ACC112 (cell line): Measurements from ENCODE around the gene NKX2-4.
"Not testable (repeated sequence)": the region's sequence is repeated elsewhere in the genome, so short reads cannot be mapped to it uniquely, and the experiment has no call there.

Source experiments
- H2AFZ ChIP-seq: fragments of 200-600 bp; sonication (generic); one replicate; pipeline ENCODE4 v1.6.0; 2017; ENCODE audit warnings: antibody characterized with exemption, low read length; ENCODE audit not compliant: unreplicated experiment
- H3K27ac ChIP-seq: fragments of 200-600 bp; sonication (generic); 2 replicates; pipeline ENCODE4 v1.5.1; 2014; ENCODE audit warnings: low read depth, mild to moderate bottlenecking, antibody characterized with exemption, low read length, moderate library complexity
- H3K27me3 ChIP-seq: fragments of 200-600 bp; sonication (generic); 2 replicates; pipeline ENCODE4 v1.6.1; 2014; ENCODE audit warnings: mild to moderate bottlenecking, antibody characterized with exemption, low read length, moderate library complexity, mixed read lengths; ENCODE audit not compliant: insufficient read depth
- H3K36me3 ChIP-seq: fragments of 200-600 bp; sonication (generic); 2 replicates; pipeline ENCODE4 v1.6.1; 2016; ENCODE audit warnings: mild to moderate bottlenecking, antibody characterized with exemption, low read length, moderate library complexity, mixed read lengths; ENCODE audit not compliant: insufficient read depth
- H3K4me1 ChIP-seq: fragments of 200-600 bp; sonication (generic); one replicate; pipeline ENCODE4 v1.6.1; 2016; ENCODE audit warnings: low read length, mixed read lengths; ENCODE audit not compliant: insufficient read depth, unreplicated experiment, control insufficient read depth
- H3K4me3 ChIP-seq: fragments of 200-600 bp; sonication (generic); 2 replicates; pipeline ENCODE4 v1.5.1; 2014; ENCODE audit warnings: mild to moderate bottlenecking, low read depth, low read length
- H3K79me2 ChIP-seq: fragments of 200-600 bp; sonication (generic); one replicate; pipeline ENCODE4 v1.6.0; 2016; ENCODE audit warnings: low read length; ENCODE audit not compliant: control insufficient read depth, unreplicated experiment, insufficient read depth

The NKX2-4 gene

GRCh38 chr20:21397341-21398108, at the start of gene NKX2-4:
Gene NKX2-4 (minus strand): TSS chr20:21397526. CDS start chr20:21397399, 127 bp downstream.
- H2AFZ ChIP-seq: no peak within 1 kb of the TSS
- no peak within 1 kb of the TSS for H3K27ac ChIP-seq
- H3K79me2 ChIP-seq: no peaks in the 10 kb centered on the region
- peaks cover 98% of the 10 kb centered on the region for H3K27me3 ChIP-seq
- no peaks in the 10 kb centered on the region for H3K4me1 ChIP-seq
- H3K36me3 ChIP-seq: no peaks in the 10 kb centered on the region
- peak within 1 kb of the TSS; percentile 9; the same call in 1 of the 2 replicates for H3K4me3 ChIP-seq

- no peak overlapping the region for H3K27ac ChIP-seq
- H3K36me3 ChIP-seq: no peaks in the 10 kb centered on the region
- H3K4me3 ChIP-seq: no peak overlapping the region
- no peaks in the 10 kb centered on the region for H3K79me2 ChIP-seq
- no peak overlapping the region for H2AFZ ChIP-seq
- H3K4me1 ChIP-seq: peaks cover 27% of the 10 kb centered on the region
- no peaks in the 10 kb centered on the region for H3K27me3 ChIP-seq
Observed at GRCh38 chr20:21437816-21438215, 40.5 kb upstream of the NKX2-4 start.

GRCh38 chr20:21437248-21437647, 39.9 kb upstream of the NKX2-4 start:
- no peak overlapping the region for H3K4me3 ChIP-seq
- H3K79me2 ChIP-seq: no peaks in the 10 kb centered on the region
- H3K36me3 ChIP-seq: no peaks in the 10 kb centered on the region
- no peaks in the 10 kb centered on the region for H3K27me3 ChIP-seq
- H2AFZ ChIP-seq: no peak overlapping the region
- peaks cover 27% of the 10 kb centered on the region for H3K4me1 ChIP-seq
- H3K27ac ChIP-seq: peak overlapping the region; percentile 85

GRCh38 chr20:21436205-21436604, 38.9 kb upstream of the NKX2-4 start:
- Histone ChIP-seq H3K27ac (peak overlapping the region; percentile 85), H3K27me3 (no peaks in the 10 kb centered on the region), H3K4me3 (peak overlapping the region; percentile 36; the same call in 1 of the 2 replicates), H3K79me2 (no peaks in the 10 kb centered on the region), H2AFZ (peak overlapping the region; percentile 60), H3K4me1 (peaks cover 27% of the 10 kb centered on the region), H3K36me3 (no peaks in the 10 kb centered on the region)

- Histone ChIP-seq H3K4me3 (no peak overlapping the region), H3K36me3 (no peaks in the 10 kb centered on the region), H3K4me1 (peaks cover 27% of the 10 kb centered on the region), H3K27ac (peak overlapping the region; percentile 85), H3K79me2 (no peaks in the 10 kb centered on the region), H3K27me3 (no peaks in the 10 kb centered on the region), H2AFZ (no peak overlapping the region)
Observed at GRCh38 chr20:21435576-21435975, 38.2 kb upstream of the NKX2-4 start.

GRCh38 chr20:21433329-21433890, 36.1 kb upstream of the NKX2-4 start:
- Histone ChIP-seq H3K27ac (no peak overlapping the region), H3K4me3 (no peak overlapping the region), H3K4me1 (peaks cover 27% of the 10 kb centered on the region), H2AFZ (no peak overlapping the region), H3K27me3 (no peaks in the 10 kb centered on the region), H3K36me3 (no peaks in the 10 kb centered on the region), H3K79me2 (no peaks in the 10 kb centered on the region)

- peaks cover 27% of the 10 kb centered on the region for H3K4me1 ChIP-seq
- no peak overlapping the region for H2AFZ ChIP-seq
- H3K4me3 ChIP-seq: no peak overlapping the region
- H3K27me3 ChIP-seq: no peaks in the 10 kb centered on the region
- H3K36me3 ChIP-seq: no peaks in the 10 kb centered on the region
- H3K27ac ChIP-seq: no peak overlapping the region
- no peaks in the 10 kb centered on the region for H3K79me2 ChIP-seq
Observed at GRCh38 chr20:21432911-21433310, 35.6 kb upstream of the NKX2-4 start.

GRCh38 chr20:21430020-21430419, 32.7 kb upstream of the NKX2-4 start:
- Histone ChIP-seq H3K79me2 (no peaks in the 10 kb centered on the region), H3K27me3 (no peaks in the 10 kb centered on the region), H3K36me3 (no peaks in the 10 kb centered on the region), H3K4me1 (peaks cover 5% of the 10 kb centered on the region), H3K4me3 (no peak overlapping the region), H3K27ac (no peak overlapping the region), H2AFZ (no peak overlapping the region)

GRCh38 chr20:21424846-21425245, 27.5 kb upstream of the NKX2-4 start:
- no peaks in the 10 kb centered on the region for H3K27me3 ChIP-seq
- H3K4me3 ChIP-seq: no peak overlapping the region
- H2AFZ ChIP-seq: no peak overlapping the region

GRCh38 chr20:21423712-21424111, 26.4 kb upstream of the NKX2-4 start:
- not testable (repeated sequence) for H3K36me3 ChIP-seq, H2AFZ ChIP-seq, H3K79me2 ChIP-seq, H3K4me3 ChIP-seq, H3K4me1 ChIP-seq, H3K27me3 ChIP-seq, H3K27ac ChIP-seq

More at GRCh38 chr20:21424846-21425245, 27.5 kb upstream of the NKX2-4 start:
- Histone ChIP-seq H3K79me2 (no peaks in the 10 kb centered on the region), H3K36me3 (no peaks in the 10 kb centered on the region), H3K4me1 (no peaks in the 10 kb centered on the region), H3K27ac (no peak overlapping the region)
